HG02870 (cell line): ENCODE data around the gene CFAP46.

ENCODE experiments used
- ATAC-seq: cut with Tn5 transposase; IDR thresholded peaks from one replicate; pipeline ENCODE4 v1.9.1; 2021; ENCODE audit warnings: mild to moderate bottlenecking, moderate library complexity; ENCODE audit not compliant: unreplicated experiment

CFAP46 gene

DNA sequence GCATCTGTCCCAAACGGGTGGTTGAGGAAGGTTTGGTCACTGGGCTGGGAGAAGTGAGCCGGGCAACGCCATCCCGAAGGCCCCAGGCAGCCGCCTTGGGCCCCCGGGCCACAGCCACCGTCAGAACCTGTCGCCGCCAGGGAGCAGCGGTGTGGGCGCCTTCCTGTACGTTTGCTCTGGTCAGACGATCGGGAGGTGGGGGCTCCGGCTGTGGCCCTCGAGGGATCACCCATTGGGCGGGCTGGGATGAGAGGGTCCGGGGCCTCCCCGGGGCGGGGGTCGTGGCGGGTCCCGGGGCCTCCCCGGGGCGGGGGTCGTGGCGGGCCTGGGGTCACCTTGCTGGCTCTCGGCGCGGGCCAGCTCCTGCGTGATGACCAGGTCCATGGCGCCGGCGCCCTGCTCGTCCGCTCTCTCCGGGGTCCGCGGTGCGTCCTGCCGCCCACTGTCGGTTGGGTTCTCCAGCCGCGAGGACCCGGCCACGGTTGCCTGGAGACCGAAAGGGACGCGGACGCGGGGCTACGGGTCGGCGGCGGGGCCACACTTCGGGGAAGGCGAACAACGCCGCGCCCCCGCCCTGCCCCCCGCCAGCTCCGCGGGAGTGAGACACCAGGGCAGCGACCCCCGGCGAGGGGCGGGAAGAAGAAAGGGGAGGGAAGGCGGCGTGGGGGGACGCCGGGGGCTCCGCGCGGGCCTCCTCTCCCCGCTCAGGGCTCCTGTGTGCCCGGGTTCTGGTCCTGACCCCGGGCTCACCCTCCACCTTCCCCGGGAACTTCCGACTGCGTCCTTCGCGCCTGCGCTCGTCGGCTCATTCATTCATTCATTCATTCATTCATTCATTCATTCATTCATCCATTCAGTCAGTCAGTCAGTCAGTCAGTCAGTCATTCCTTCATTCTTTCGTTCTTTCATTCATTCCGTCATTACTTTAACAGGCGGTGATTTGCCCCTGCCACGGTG, at the start of gene CFAP46:
Gene CFAP46, minus strand, starts transcription at position 470 of the 957 bp plus-strand sequence. Its CDS starts 86 bp downstream, at position 384.
- no peak for ATAC-seq

DNA sequence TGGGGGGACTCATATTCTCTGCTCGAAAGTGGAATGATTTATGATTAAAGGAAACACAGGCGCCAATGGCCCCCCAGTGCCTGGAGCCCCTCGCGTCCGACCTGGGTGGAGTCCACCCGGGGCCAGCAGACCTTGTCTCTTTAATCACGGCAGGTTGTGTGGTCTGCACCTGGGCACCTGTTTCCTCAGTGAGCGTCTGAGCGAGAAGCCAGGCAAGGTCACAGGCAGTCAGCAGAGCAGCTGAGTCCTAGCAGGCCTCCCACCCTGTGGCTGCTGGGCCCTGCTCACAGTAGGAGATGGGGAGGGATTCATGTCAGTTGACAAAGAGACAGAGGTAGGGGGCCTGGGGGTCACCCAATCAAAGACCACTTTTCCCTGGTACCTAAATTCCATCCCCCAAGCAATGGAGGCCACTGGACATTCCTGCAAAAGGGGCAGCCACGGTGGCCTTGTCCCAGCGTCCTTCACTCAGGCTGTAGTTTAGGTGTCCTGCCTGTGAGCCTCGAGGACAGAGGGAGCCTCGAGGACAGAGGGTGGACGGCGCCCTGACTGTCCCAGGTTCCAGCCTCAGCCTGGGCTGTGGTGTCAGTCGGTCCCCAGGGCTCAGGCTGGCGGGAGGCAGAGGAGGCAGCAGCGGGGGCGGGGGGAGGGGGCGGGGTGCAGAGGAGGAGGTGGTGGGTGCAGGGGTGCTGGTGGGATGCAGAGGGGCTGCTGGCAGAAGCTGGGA, 49.5 kb upstream of the CFAP46 start:
- no peak for ATAC-seq

DNA sequence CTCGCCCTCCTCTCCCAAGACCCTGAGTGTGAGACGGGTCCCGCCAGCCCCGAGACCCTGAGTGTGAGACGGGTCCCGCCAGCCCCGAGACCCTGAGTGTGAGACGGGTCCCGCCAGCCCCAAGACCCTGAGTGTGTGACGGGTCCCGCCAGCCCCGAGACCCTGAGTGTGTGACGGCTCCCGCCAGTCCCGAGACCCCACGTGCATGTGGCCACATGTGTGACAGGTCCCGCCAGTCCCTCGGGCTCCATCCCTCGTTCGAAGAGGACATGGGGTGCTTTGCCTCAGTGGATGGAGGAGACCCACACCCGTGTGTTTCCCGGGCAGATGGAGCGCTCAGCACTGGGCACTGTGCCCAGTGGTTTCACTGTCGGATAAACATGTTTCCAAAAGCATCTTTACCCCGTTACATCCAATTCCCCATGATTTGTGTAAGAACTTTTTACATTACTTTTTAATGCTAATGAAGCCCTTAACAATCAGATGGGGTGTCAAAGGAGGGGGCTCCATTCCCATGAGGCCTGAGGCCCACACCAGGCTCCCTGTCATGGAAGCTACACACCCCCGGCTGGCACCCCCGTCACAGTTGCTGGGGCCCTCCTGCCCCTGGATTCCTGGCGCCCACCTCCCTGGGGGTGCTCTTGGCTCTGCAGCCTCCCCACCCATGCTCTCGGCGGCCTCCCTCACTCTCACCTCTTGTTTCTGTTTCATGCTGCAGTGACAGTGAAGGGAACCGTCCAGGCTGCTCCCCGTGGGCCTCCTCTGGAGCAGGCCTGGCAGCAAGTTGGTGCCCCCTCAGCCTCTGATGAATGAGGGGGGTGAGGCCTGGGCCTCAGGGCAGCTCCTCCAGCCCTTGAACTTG, 48.5 kb upstream of the CFAP46 start:
- no peak for ATAC-seq

DNA sequence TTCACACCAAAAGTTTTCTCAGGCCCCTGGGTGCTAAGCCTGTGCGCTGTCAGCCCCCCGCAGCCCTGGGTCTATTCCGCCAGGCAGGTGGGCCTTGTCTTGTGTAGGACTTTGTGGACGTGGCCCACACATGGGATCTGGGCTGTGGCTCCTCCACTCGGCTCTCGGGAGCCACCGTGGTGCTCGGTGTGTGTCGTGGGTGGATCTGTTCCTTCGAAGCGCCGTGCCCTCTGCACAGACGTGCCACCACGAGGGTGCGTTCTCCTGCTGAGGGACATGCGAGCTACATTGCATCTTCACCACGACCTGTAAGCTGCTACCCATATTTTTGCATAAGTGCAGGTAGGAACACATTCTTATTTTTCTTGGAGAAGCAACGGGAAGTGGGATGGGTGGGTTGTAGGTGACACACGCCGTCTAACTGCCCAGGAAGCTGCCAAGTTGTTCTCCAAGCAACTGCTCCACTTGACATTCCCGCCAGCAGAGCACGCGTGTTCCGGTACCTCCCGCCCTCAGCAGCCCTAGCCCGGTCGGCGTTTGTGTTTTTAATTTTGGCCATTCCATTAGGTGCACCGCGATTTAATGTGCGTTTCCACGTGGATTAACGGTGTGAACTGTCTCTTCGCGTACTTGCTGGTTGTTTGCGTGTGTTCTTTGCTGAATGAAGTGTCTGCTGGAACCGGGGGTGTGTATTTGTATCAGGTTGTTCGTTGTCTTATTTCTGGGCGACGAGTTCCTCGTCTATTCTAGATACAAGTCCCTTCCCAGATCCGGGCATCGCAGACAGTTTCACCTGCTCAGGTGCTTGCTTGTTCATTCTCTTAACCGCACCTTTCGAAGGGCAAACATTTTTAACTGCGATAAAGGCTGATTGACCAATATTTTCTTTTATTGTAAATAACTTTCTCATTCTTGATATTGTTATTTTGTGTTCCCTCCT, 47.4 kb upstream of the CFAP46 start:
- no peak for ATAC-seq

DNA sequence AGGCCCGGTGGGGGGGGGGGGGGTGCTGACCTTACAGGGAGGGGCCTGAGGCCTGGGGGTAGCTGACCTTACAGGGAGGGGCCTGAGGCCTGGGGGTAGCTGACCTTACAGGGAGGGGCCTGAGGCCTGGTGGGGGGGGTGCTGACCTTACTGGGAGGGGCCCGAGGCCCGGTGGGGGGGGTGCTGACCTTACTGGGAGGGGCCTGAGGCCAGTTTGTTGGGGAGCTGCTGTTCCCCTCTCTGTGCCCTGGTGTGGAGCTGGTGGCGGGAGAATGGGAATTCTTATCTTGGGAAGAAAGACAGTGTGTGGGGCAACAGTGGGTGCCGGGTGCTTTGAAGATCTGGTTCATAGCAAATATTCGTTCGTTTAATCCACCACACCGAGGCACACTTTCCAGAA, 46.6 kb upstream of the CFAP46 start:
- no peak for ATAC-seq

DNA sequence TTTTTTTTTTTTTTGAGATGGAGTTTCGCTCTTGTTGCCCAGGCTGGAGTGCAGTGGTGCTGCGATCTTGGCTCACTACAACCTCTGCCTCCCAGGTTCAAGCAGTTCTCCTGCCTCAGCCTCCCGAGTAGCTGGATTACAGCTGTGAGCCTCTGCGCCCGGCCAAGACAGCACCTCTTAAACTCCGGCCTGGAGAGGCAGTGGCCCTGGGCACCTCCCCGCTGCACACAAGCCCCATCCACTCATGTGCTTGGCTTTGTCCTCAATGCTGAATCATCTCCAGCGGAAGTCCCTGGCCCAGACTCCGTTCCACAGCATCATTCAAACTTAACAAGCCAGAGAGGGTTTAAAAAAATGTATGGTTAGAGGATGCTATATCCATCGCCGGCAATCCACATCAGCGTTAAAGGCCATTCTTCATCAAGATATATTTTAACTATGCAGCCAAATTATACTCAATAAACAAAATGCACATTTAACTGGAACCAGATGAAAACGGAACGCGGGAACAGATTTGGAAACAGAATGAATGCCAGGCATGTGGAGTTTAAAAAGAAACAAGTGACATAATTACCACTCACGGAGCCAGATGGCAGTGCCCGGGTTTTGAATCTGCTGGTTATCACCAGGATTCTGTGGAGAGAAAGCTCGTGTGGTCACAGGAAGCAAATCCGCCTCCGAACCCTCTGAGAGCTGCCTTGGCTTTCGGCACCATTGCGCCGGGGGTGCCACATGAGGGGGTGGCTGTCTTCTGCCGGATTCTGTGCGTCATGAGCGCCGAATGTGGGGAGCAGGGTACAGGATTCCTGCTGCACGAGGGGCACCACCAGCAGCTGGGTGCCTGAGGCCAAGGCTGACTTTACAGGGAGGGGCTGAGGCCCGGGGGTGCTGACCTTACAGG, 45.6 kb upstream of the CFAP46 start:
- no peak for ATAC-seq

DNA sequence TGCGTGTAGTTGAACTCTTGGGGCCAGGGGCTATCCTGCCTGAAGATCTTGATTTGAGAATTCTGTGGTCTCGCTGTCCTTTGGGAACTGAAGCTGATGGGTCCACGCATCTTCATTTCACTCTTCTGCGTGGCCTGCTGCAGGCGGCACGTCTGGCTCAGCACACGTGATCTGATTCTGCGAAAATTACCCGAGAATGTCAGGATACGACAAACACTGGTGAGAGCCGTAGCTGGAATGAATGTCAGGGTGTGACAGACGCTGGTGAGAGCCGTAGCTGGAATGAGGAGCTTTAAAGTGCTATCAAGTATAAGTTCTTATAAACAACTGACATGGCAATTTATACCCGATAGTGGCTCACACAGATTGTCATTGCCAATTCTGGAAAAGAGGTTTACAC, 44.6 kb upstream of the CFAP46 start:
- no peak for ATAC-seq

DNA sequence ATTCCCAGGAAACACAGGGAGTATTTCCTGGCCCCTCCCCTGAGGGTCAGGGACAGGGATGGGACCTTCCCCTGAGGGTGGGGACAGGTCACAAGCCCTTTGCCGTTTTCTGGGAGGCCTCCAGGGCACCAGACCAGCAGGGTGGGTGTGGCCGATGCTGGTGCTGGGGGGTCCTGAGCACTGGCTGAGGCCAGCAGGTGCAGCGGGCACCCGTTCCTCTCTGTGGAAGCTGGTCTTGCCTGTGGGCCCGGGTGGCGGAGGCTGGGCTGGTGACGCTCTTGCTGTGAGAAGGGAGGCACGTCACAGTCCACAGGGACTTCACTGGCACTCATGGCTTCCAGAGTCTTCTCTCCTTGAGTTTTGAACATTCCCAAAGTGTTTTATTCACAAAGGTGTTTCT, 44.2 kb upstream of the CFAP46 start:
- no peak for ATAC-seq

DNA sequence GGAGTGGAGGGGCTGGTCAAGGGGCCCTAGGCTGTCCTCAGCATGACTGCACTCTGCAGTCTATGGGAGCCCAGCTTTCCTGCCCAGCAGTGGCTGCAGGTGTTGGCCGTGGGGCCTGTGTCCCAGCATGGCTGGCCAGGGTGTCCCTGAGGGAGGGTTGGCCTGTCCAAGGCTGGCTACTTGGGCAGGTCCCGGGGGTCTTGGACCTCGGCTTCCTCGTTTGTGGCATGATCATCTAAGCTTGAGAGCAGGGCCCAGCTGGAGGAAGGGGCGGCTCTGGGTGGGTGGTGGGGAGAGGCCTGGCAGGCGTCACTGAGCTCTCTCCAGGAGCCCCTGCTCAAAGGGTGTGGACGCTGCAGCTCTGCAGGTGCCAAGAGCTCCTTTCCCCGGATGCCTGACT, 43.7 kb upstream of the CFAP46 start:
- no peak for ATAC-seq

DNA sequence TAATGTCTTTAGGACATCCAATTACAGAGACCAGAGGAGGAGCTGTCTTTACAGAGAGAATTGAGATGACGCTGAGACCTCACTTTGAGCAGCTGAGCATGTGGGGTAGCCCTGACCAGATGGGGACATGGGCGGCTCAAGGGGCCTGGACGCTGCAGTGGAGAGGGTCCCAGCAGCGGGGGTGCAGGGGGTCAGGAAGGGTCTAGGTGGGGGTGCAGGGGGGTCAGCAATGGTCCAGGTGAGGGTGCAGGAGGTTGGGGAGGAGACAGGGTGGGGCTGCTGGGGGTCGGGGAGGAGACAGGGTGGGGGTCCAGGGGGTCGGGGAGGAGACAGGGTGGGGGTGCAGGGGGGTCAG, 43.2 kb upstream of the CFAP46 start:
- ATAC-seq: no peak

DNA sequence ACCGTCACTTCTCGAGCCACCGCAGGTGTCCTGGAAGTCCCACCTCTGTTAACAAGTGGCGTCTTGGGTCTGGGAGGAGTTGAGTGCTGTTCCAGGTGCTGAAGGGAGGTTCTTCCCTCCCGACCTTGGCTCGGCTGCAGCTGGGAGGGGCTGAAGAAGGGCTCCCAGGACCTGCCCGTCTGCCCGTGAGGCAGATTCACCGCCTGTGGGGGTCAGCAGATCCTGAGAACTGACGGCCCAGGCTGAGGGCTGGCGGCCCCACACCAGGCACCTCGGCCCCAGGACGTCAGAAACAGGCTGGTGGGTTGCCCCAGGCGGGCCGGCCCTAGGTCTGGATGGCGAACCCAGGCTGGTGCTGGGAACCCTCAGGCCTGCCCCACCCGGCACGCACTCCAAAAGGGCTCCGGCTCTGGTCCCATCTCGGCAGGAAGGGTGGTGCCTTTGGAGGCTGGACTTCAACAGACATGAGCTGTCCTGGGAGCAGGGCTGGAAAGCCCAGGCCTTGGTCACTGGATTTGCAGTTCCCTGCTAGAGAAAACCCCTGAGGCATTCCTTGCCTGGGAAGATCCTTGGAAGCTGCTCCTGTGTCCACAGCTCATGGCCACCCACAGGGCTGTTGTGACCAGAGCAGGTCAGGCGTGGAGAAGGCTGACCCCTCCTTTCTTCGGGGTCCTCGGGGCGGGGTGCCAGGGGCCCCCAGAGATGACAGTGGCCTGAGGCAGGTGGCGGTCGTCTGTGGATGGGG, 42.6 kb upstream of the CFAP46 start:
- ATAC-seq: no peak

DNA sequence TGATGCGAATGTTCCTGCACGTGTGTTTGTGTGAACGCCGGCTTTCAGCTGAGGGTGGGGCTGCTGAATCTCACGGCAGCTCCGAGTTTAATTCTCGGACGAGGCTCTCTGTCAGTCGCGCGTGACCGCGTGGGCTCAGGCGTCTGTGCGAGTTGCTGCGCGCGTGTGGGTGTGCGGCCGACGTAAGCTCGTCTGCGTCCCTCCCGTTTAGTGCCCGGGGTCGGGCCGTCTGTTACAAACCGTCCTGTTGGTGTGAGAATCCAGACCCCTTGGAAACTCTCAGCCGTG, 41.6 kb upstream of the CFAP46 start:
- ATAC-seq: no peak

DNA sequence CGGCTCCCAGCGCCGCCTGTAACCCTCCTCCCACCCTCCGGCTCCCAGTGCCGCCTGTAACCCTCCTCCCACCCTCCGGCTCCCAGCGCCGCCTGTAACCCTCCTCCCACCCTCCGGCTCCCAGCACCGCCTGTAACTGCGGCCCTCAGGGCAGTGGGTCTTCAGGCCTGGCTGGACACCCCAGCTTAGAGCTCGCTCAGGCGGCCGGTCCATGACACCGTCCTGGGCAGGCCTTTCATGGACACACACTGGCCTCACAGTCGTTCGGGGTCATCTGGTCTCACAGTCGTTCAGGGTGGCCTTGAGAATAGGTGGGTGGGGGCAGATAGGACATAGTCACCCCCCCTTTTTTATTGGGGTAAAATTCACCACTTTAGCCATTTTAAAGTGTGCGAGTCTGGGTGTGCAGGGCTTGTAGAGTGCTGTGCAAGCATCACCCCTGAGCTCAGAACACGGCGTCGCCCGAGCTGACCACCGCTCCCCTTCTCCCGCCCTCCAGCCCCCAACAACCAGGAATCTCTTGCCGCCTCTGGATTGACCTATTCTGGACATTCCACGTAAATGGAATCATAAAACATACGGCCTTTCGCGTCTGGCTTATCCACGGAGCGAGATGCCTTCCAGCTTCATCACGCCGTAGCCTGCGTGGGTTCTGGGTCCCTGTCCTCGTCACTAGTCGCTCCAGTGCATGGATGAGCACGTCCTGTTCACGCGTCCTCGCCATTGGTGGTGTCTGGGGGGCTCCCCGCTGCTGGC, 41.1 kb upstream of the CFAP46 start:
- no peak for ATAC-seq

DNA sequence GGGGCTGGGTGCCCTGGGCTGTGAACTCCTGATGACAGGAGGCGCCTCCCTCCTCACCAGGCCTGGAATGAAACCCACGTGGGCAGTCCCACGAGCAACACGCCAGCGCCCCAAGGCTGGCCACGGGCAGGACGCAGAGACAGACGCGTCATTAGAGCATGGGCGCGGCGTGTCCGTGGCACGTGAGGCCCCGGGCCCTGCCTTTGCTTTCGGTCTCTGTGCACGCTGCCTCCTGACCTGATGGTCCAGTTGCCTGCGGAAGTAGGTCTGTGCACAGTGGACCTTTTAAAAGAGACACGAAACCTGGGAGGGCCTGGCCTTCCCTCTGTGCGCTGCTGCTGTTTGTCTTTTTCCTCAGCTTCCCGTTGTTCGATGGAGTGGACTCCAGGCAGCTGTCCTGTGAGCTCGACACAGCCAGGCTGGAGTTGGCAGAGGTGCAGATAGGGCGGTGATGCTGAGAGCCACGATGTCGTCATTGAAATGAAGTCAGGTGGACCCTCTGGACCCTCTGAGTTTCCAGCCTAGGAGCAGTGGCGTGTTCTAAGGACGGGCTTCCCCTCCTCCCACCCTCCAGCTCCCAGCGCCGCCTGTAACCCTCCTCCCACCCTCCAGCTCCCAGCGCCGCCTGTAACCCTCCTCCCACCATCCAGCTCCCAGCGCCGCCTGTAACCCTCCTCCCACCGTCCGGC, 40.1 kb upstream of the CFAP46 start:
- no peak for ATAC-seq

DNA sequence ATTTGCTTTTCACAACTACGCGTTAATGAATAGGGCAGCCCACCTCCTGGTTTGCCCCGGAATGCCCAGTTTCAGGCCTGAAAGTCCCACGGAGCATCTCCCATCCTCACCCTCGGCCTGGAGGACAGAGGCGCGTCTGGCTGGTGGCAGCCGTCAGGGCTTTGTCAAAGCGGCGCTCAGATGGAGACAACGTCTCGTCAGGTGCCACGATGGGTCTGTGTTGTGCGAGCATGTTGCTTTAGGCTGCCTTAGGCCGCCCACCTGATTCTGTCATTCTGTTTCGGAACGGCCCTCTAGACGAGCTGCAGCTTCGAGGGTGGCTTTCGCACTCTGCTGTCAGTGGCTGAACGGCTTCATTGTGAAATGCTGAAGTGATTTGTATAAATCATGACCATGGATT, 39.4 kb upstream of the CFAP46 start:
- ATAC-seq: no peak

DNA sequence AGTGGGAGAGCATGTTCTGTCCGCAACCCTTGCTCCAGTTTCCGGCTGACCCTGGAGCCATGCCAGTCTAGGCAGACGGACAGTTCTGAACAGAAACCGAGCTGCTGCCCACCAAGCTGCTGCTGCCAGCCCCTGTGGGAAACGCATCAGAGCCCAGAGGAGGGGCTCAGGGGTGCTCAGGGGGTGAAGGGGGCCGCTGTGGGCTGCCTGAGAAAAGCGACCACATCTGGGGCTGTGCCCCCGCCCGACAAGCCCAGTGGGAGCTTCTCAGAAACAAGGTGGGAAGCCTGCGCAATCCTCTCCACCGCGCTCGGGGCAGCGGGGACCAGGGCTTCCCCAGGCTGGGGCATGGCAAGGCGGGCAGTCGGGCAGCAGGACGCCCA, 38.8 kb upstream of the CFAP46 start:
- ATAC-seq: no peak

DNA sequence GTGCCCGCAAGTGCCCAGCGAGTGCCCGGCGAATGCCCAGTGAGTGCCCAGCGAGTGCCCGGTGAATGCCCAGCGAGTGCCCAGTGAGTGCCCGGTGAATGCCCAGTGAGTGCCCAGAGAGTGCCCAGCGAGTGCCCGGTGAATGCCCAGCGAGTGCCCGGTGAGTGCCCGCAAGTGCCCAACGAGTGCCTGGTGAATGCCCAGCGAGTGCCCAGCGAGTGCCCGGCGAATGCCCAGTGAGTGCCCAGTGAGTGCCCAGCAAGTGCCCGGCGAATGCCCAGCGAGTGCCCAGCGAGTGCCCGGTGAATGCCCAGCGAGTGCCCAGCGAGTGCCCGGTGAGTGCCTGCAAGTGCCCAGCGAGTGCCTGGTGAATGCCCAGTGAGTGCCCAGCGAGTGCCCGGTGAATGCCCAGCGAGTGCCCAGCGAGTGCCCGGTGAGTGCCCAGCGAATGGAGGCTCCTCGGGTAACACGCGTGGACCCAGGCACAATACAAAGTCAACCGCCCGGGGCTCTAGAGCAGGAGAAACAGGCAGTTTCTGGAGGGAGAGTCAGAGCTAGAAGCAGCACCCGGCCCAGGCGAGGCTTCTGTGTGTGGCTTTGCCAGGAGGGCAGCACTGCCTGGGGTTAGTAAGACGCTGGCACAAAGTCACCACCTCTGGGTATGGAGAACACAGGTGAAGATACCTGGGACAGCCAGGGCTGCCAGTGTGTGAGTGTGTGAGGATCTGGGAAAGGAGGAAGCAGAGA, 38.2 kb upstream of the CFAP46 start:
- no peak for ATAC-seq
